NT2/D1 (cell line): ENCODE measurements around the gene PRAC1.

Source experiments
- SUZ12 ChIP-seq: IDR thresholded peaks from 2 replicates; pipeline ENCODE4 v1.6.1; 2011; ENCODE audit not compliant: insufficient read length, insufficient read depth; ENCODE audit errors: extremely low read depth
- YY1 ChIP-seq: IDR thresholded peaks from 2 replicates; pipeline ENCODE4 v1.6.1; 2011; ENCODE audit not compliant: insufficient read length, insufficient read depth
- ZNF274 ChIP-seq: IDR thresholded peaks from 2 replicates; pipeline ENCODE4 v1.6.1; 2011; ENCODE audit warnings: mild to moderate bottlenecking, low read depth, low read length

GRCh38 chr17:48720266-48721008 is 1.9 kb downstream of the PRAC1 start:
- peak; percentile 61 for TF ChIP-seq SUZ12
- TF ChIP-seq ZNF274, result no peak
- TF ChIP-seq YY1, result no peak
